BLaER1 (cell line): ENCODE data around the gene SSMEM1.

Experiments
- H3K27ac ChIP-seq: shearing (Covaris generic); formaldehyde crosslinking; 2 replicates; pipeline ENCODE4 v1.8.1; 2022
- H3K27me3 ChIP-seq: shearing (Covaris generic); formaldehyde crosslinking; 2 replicates; pipeline ENCODE4 v1.8.1; 2022
- H3K36me3 ChIP-seq: shearing (Covaris generic); formaldehyde crosslinking; 2 replicates; pipeline ENCODE4 v1.8.1; 2022
- H3K4me1 ChIP-seq: shearing (Covaris generic); formaldehyde crosslinking; 2 replicates; pipeline ENCODE4 v1.8.1; 2022
- H3K4me2 ChIP-seq: shearing (Covaris generic); formaldehyde crosslinking; 2 replicates; pipeline ENCODE4 v1.8.1; 2022
- H3K4me3 ChIP-seq: shearing (Covaris generic); formaldehyde crosslinking; 2 replicates; pipeline ENCODE4 v1.8.1; 2022
- H3K9ac ChIP-seq: shearing (Covaris generic); formaldehyde crosslinking; 2 replicates; pipeline ENCODE4 v1.8.1; 2022
- H3K9me3 ChIP-seq: shearing (Covaris generic); formaldehyde crosslinking; 2 replicates; pipeline ENCODE4 v1.8.1; 2022
- H4K20me1 ChIP-seq: shearing (Covaris generic); formaldehyde crosslinking; 2 replicates; pipeline ENCODE4 v1.8.1; 2022
- Cebpa-rat ChIP-seq: shearing (Covaris generic); IDR thresholded peaks from 2 replicates; pipeline ENCODE4 v1.8.1; 2022

SSMEM1 gene

DNA sequence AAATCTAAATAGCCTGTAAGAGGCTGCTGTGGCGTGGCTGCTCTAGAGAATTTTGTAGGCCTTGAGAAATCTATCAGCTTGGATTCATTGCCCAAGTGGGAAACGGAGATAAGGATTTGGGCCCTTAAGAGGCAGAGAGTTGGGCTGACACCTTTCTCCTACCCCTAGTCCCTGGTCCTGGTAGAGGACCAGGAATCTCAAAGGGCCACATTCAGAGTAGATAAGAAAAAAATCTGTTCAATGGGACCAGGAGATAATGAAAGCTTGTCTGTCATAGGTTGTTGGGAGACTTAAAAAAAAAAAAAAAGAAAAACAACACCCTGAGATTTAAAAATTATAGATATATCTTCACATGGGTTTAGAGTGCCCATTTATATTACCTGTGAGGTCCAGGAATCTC lies 20.3 kb upstream of the SSMEM1 start:
- H3K4me3 ChIP-seq = no peak overlapping the region
- H3K27me3 ChIP-seq = no peaks in the 10 kb centered on the region
- TF ChIP-seq Cebpa-rat = no peak
- H3K4me2 ChIP-seq = no peak overlapping the region
- no peaks in the 10 kb centered on the region for H3K9me3 ChIP-seq
- no peak overlapping the region for H3K9ac ChIP-seq
- peaks cover 62% of the 10 kb centered on the region for H3K36me3 ChIP-seq
- no peaks in the 10 kb centered on the region for H3K4me1 ChIP-seq
- H4K20me1 ChIP-seq = no peaks in the 10 kb centered on the region
- H3K27ac ChIP-seq = no peak overlapping the region

DNA sequence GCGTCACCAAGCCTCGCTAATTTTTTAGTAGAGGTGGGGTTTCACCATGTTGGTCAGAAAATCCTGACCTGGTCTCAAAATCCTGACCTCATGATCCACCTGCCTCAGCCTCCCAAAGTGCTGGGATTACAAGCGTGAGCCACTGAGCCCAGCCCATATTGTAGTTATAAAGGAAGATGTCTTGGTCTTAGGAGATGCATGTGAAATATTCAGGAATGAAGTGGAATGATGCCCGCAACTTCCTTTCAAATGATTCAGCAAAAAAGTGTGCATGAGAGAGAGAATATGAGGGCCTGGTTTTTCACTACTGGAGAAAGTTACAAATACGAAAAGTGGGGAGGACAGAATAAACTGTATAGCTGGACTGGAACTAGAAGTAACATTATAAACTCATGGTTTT lies 18.3 kb upstream of the SSMEM1 start:
- no peak overlapping the region for H3K4me2 ChIP-seq
- H4K20me1 ChIP-seq = no peaks in the 10 kb centered on the region
- no peaks in the 10 kb centered on the region for H3K4me1 ChIP-seq
- H3K4me3 ChIP-seq = no peak overlapping the region
- H3K9me3 ChIP-seq = no peaks in the 10 kb centered on the region
- no peak overlapping the region for H3K9ac ChIP-seq
- TF ChIP-seq Cebpa-rat = no peak
- H3K27me3 ChIP-seq = no peaks in the 10 kb centered on the region
- H3K27ac ChIP-seq = no peak overlapping the region
- peaks cover 63% of the 10 kb centered on the region for H3K36me3 ChIP-seq

DNA sequence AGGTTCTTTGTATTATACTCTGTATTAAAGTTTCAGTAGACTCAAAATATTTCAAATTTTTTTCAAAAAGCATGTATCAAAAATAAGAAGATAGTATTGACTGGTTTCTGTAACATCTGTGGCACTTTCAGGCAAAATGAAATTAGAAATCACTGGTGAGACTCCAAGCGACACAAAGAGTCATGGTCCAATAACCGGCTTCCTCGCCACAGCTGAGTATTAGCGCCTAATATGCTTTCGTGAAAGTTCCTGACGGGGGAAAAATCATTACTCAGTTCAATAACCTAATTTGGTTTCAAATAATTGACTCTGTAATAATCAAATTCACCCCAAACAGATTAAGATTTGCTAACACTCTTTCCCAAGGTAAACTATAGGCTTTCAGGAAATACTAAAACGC lies 15.9 kb upstream of the SSMEM1 start:
- Histone ChIP-seq H3K27ac (no peak overlapping the region), H3K9ac (no peak overlapping the region), H3K4me2 (no peak overlapping the region), H3K4me1 (no peaks in the 10 kb centered on the region), H3K4me3 (no peak overlapping the region), H3K36me3 (peaks cover 52% of the 10 kb centered on the region), H3K27me3 (no peaks in the 10 kb centered on the region), H4K20me1 (no peaks in the 10 kb centered on the region), H3K9me3 (no peaks in the 10 kb centered on the region)
- no peak for TF ChIP-seq Cebpa-rat

DNA sequence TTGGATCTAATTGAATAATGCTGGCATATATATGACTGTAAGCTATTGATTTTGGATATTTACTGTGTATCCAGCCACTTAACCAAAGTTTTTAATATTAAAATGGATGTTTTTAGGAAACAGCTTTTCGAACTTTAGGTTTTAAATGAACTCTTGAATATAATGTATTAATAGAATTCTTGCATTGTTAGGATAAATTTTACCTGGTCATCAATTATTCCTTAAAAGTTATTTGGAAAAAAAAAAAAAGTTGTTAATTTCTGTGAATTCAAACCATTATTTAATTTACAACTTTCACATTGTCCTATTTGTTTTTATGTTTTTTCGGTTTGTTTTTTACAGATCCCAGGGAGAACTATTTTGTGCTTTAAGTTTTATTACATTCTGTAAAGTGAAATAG lies 12.3 kb upstream of the SSMEM1 start:
- no peak overlapping the region for H3K4me3 ChIP-seq
- H3K9me3 ChIP-seq = no peaks in the 10 kb centered on the region
- H3K9ac ChIP-seq = no peak overlapping the region
- H3K27ac ChIP-seq = no peak overlapping the region
- H3K4me1 ChIP-seq = no peaks in the 10 kb centered on the region
- H4K20me1 ChIP-seq = no peaks in the 10 kb centered on the region
- peaks cover 62% of the 10 kb centered on the region for H3K36me3 ChIP-seq
- no peaks in the 10 kb centered on the region for H3K27me3 ChIP-seq
- no peak for TF ChIP-seq Cebpa-rat
- no peak overlapping the region for H3K4me2 ChIP-seq

DNA sequence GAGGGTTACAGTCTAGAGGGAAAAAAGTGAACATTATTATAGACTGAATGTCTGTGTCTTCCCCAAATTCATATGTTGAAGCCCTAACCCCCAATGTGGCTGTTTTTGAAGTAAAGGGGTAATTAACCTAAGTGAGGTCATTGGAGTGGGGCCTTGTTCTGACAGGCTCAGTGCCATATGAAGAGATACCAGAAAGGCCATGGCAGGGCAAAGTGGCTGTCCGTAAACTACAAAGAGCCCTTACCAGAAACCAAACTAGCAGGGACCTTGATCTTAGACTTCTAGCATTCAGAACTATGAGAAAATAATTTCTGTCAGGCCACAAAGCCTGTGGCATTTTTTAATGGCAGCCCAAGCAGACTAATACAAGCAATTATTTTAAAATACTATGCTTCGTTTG lies 11.2 kb upstream of the SSMEM1 start:
- Histone ChIP-seq H4K20me1 (no peaks in the 10 kb centered on the region), H3K27me3 (no peaks in the 10 kb centered on the region), H3K4me2 (no peak overlapping the region), H3K9ac (no peak overlapping the region), H3K9me3 (no peaks in the 10 kb centered on the region), H3K4me1 (no peaks in the 10 kb centered on the region), H3K4me3 (no peak overlapping the region), H3K27ac (no peak overlapping the region), H3K36me3 (peaks cover 61% of the 10 kb centered on the region)
- no peak for TF ChIP-seq Cebpa-rat

DNA sequence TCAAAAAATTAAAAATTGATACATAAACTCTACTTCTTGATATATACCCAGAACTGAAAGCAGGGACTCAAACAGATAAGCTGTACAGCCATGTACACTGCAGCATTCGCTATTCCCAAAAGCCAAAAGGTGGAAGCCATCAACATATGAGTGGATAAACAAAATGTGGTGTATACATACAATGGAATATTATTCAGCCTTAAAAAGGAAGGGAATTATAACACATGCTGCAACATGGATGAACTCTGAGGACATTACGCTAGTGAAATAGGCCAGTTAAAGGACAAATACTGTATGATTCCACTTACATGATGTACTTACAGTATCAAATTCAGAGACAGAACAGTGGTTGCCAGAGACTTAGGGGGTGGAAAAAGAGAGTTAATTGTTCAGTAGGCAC lies 10.6 kb upstream of the SSMEM1 start:
- no peaks in the 10 kb centered on the region for H4K20me1 ChIP-seq
- no peaks in the 10 kb centered on the region for H3K27me3 ChIP-seq
- no peak for TF ChIP-seq Cebpa-rat
- H3K27ac ChIP-seq = no peak overlapping the region
- H3K4me1 ChIP-seq = no peaks in the 10 kb centered on the region
- H3K9me3 ChIP-seq = no peaks in the 10 kb centered on the region
- H3K4me2 ChIP-seq = no peak overlapping the region
- H3K9ac ChIP-seq = no peak overlapping the region
- no peak overlapping the region for H3K4me3 ChIP-seq
- peaks cover 67% of the 10 kb centered on the region for H3K36me3 ChIP-seq

DNA sequence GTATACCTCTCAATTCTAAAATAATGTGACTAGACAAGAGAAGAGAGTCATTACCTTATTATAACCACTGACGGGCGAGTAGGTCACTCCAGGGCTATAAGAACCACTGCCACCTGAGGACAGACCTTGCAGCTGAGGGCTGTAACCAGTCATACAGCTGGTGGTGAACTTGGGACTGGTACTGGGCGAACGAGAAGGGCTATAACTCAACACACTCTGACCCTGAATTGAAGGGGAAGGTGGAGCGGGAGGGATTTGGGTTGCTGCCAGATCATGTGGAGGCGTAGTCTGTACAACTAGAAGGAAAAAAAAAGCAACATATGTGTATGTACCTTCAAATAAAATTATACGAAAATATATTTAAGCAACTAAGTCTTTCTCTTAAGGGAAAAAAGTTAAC lies 5.9 kb upstream of the SSMEM1 start:
- no peak overlapping the region for H3K27ac ChIP-seq
- H3K27me3 ChIP-seq = no peaks in the 10 kb centered on the region
- peaks cover 16% of the 10 kb centered on the region for H3K4me1 ChIP-seq
- no peaks in the 10 kb centered on the region for H3K9me3 ChIP-seq
- H3K4me3 ChIP-seq = no peak overlapping the region
- H3K4me2 ChIP-seq = no peak overlapping the region
- no peak overlapping the region for H3K9ac ChIP-seq
- TF ChIP-seq Cebpa-rat = no peak
- peaks cover 62% of the 10 kb centered on the region for H3K36me3 ChIP-seq
- H4K20me1 ChIP-seq = no peaks in the 10 kb centered on the region

DNA sequence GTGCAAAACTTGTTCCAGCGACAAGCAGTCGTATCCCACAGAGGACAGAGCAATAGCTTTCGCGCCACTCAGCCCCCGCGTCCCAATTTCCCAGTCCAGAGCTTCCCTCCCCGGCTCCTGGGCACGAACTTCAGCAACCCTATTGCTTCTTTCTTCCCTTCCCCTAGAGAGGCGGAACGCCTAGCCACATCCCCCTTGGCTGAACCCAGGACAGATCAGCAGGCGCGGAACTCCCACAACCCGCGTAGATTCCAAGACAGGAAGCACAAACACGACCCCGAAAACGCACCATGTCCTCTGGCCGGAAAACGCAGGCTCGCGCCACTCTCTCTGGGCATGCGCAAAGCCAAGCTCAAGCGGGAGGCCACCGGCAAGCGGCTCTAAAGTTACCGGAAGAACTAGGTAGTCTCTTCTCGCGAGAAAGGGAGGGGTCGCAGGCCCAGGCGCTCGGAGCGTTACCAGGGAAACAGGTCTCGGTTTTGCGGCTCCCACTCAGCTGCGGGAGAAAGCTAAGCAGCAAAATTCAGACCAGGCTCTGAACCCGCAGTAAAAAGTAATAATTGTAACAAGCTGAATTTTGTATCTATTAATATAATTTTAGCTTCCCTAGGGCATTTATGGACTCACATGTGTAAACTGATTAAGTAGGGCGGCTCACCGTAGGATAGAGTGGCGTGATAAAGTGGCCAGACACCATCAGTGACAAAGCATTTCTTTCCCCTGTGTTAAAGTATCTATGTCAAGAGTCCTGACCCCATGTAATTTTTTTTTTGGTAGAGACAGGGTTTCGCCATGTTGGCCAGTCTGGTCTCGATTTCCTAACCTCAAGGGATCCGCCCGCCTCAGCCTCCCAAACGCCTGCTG lies 2.3 kb upstream of the SSMEM1 start, which contains the start of gene TMEM209:
TMEM209 (minus strand) TSS at position 323 of the 864 bp plus-strand sequence; CDS start at position 292, 31 bp downstream.
- no peak for TF ChIP-seq Cebpa-rat
- peak within 1 kb of the TSS; percentile 98 for H3K9ac ChIP-seq
- peak within 1 kb of the TSS; percentile 96 for H3K27ac ChIP-seq
- no peaks in the 10 kb centered on the region for H3K9me3 ChIP-seq
- H3K4me3 ChIP-seq = peak within 1 kb of the TSS; percentile 88
- no peaks in the 10 kb centered on the region for H3K27me3 ChIP-seq
- peaks cover 16% of the 10 kb centered on the region for H3K4me1 ChIP-seq
- H3K36me3 ChIP-seq = peaks cover 30% of the 10 kb centered on the region
- H4K20me1 ChIP-seq = no peaks in the 10 kb centered on the region
- peak within 1 kb of the TSS; percentile 80 for H3K4me2 ChIP-seq

DNA sequence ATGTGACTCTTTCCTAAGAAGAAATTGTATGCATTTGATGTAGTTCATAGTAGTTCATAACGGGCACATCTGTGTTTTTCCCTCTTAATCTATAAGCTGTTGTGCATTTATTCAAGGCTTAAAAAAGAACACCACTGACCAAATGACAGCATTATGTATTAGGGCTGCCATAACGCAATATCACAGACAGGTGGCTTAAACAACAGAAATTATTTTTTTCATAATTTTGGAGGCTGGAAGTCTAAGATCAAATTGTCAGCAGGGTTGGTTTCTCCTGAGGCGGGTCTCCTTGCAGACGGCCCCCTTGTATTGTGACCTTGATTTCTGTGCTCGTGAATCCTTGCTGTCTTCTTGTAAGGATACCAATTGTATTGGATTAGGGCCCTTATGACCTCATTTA lies 627 bp upstream of the SSMEM1 start:
- Histone ChIP-seq H3K27me3 (no peaks in the 10 kb centered on the region), H4K20me1 (no peaks in the 10 kb centered on the region), H3K4me2 (no peak overlapping the region), H3K9me3 (no peaks in the 10 kb centered on the region), H3K4me1 (peaks cover 16% of the 10 kb centered on the region), H3K36me3 (peaks cover 16% of the 10 kb centered on the region), H3K9ac (no peak overlapping the region), H3K27ac (no peak overlapping the region), H3K4me3 (no peak overlapping the region)
- no peak for TF ChIP-seq Cebpa-rat

DNA sequence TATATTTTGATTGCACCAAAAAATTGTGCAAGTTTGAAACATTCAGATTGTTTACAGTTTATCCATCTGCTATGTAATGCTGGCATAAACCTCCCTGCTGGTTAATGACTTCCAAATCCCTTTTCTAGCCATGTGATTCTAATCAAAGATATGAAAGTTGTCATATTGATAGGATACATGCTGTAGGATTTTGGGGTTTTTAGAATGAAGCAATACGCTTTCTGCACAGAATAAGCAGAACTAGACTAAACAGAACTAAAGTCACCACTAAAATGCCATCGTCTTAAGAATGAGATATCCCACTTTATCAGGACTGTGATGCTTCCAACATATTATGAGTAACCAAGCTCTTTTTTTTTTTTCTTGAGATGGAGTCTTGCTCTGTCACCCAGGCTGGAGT lies 856 bp downstream of the SSMEM1 start:
- H3K9ac ChIP-seq = no peak overlapping the region
- no peak for TF ChIP-seq Cebpa-rat
- peaks cover 1% of the 10 kb centered on the region; the same call in 1 of the 2 replicates for H3K36me3 ChIP-seq
- H3K4me3 ChIP-seq = no peak overlapping the region
- H3K27me3 ChIP-seq = no peaks in the 10 kb centered on the region
- peaks cover 16% of the 10 kb centered on the region for H3K4me1 ChIP-seq
- no peak overlapping the region for H3K4me2 ChIP-seq
- H3K9me3 ChIP-seq = no peaks in the 10 kb centered on the region
- no peaks in the 10 kb centered on the region for H4K20me1 ChIP-seq
- H3K27ac ChIP-seq = no peak overlapping the region
